ENCODE results near the gene GNL2.
A peak's percentile ranks its signal among the peaks of the same experiment; 100 is the strongest.
"Not testable (repeated sequence)": the region's sequence is repeated elsewhere in the genome, so short reads cannot be mapped to it uniquely, and the experiment has no call there.

GNL2 gene

GRCh38 chr1:37559080-37559479, 36.7 kb downstream of the GNL2 start:
- DNase-seq, result no peak

- DNase-seq, result no peak
Measured at GRCh38 chr1:37558411-37558810, 37.3 kb downstream of the GNL2 start.

GRCh38 chr1:37557402-37557801, 38.3 kb downstream of the GNL2 start:
- DNase-seq, result no peak

DNA sequence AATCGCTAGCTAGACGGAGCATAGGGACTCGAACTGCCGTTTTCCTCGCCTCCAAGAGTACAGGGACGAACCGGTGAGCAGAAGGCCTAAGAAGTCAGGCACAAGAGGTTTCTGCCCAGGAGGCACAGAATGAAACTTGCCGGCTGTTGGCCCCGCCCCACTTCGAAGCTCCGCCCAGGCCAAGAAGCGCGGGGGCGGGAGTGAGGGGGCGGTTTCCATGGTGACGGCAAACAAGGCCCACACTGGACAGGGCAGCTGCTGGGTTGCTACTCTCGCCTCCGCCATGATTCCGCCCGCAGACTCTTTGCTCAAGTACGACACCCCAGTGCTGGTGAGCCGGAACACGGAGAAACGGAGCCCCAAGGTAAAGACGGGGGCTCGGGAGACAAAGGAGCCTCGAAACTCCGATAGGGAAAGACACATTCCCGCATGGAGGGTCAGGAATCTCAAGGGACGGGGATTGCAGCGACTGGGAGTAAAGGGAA, 39.0 kb downstream of the GNL2 start, which contains the start of gene DNALI1:
Gene DNALI1 (plus strand): TSS at position 229 of the 485 bp plus-strand sequence. CDS start 55 bp downstream, at position 284.
- DNase-seq, result peak; percentile 94

- DNase-seq, result peak; percentile 94 to 97
Measured at GRCh38 chr1:37553927-37554808, 41.6 kb downstream of the GNL2 start, which contains the start of gene SNIP1. Gene SNIP1 (minus strand): TSS chr1:37554293. CDS start chr1:37554229, 64 bp downstream.

- no peak for DNase-seq
Measured at GRCh38 chr1:37553598-37553926, 42.2 kb downstream of the GNL2 start.

- no peak for DNase-seq
Measured at GRCh38 chr1:37549341-37549740, 46.4 kb downstream of the GNL2 start.

DNA sequence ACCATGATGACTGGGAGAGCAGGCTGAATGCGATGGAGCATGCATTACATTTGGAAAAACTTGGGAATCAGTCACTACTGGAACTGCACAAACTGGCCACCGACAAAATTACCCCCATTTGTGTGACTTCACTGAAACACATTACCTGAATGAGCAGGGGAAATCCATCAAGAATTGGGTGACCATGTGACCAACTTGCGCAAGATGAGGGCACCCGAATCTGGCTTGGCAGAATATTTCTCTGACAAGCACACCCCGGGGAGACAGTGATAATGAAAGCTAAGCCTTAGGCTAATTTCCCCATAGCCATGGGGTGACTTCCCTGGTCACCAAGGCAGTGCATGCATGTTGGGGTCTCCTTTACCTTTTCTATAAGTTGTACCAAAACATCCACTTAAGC, 50.7 kb downstream of the GNL2 start:
- no peak for DNase-seq

GRCh38 chr1:37544530-37544929, 51.2 kb downstream of the GNL2 start:
- DNase-seq, result no peak

DNA sequence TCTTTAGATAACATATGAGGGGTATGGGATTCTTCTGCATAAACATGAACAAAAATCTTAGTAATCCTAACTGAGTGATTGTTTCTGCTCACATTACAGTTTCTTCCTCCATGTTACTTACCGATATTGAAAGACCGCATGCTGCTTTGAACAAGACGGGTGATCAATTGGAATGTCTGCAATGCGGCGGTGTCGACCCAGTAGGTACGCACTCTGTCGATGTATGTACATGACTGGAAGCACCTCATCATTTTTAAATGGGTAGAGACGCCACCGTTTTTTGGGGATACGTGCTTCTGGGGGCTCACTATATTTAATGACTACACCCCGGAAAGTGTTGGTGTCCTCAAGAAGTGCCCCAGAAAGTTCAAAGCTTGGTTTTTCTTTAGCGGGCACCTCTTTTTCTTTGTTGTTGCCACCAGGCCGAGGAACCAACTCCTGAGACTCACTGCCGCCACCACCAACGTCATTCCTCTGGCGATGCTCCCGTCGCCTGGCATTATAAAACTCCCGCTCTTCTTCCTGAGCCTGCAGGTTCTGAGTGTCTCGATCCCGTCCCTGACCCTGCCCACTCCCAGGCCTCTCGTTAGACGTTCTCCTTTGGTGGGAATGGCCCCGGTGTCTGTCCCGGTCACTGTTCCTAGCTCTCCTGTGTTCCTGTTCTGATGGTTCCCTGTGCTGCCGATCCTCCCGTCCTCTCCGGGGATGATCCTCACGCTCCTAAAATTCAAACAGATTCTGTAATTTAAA, 55.5 kb downstream of the GNL2 start:
- DNase-seq, result no peak

GRCh38 chr1:37539154-37539553, 56.6 kb downstream of the GNL2 start:
- DNase-seq, result not testable (repeated sequence)

- no peak for DNase-seq
Measured at GRCh38 chr1:37537378-37537777, 58.4 kb downstream of the GNL2 start.

DNA sequence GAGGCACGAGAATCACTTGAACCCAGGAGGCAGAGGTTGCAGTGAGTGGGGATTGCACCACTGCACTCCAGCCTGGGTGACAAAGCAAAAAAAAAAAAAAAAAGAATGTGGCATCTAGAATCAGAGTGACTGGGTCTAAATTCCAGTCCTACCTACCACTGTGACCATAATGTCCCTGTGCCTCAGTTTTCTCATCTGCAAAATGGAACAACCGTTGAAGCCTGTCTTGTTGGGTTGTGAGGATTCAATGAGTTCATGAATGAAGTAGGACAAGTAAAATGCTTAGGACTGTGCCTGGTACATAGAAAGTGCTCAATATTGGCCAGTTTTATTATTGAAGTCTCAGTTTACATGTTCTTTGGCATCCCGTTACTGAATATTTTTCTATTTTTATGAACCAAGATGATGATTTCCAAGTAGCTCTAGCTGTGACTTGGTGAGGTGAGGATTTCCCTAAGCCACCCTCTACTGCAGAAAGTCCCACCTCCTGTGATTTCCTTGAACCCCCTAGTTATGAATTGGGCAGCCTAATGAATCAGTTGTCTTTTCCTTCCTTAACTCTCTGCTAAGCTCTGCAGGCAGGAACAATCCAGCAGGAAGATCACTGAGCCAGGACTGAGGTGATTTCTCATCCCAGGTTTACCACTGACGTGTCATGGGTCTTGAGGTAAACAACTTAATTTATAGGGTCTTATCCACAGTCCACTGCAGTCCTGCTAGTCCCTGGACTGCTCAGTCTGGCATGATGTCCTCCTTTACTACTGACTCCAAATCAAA, 62.2 kb downstream of the GNL2 start:
- DNase-seq, result no peak

DNA sequence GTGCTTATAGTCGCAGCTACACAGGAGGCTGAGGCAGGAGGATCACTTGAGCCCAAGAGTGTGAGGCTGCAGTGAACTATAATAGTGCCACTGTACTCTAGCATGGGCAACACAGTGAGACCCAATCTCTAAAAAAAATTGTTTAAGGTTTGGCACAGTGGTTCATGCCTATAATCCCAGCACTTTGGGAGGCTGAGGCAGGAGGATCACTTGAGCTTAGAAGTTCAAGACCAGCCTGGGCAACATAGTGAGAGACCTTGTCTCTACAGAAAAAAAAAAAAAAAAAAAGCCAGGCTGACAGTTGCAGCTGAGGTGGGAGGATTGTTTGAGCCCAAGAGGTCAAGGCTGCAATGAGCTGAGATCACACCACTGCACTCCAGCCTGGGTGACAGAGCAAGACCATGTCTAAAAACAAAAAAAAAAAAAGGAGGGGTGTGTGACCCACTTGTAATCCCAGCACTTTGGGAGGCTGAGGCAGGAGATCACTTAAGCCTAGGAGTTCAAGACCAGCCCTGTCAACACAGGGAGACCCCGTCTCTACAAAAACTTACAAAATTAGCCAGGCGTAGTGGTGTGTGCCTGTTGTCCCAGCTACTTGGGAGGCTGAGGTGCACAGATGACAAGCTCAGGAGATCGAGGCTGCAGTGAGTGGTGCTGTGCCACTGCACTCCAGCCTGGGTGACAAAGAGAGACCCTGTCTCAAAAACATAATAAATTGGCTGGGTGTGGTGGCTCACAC, 63.1 kb downstream of the GNL2 start:
- DNase-seq, result not testable (repeated sequence)

DNA sequence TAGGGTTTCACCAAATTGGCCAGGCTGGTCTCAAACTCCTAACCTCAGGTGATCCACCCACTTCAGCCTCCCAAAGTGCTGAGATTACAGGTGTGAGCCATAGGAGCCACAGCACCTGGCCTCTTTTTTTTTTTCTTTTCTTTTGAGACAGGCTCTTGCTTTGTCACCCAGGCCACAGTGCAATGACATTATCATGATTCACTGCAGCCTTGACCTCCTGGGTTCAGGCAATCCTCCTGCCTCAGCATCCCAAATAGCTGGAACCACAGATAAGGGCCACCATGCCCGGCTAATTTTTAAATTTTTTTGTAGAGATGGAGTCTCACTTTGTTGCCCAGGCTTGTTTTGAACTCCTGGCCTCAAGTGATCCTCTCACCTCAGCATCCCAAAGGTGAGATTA, 65.8 kb downstream of the GNL2 start:
- not testable (repeated sequence) for DNase-seq

DNA sequence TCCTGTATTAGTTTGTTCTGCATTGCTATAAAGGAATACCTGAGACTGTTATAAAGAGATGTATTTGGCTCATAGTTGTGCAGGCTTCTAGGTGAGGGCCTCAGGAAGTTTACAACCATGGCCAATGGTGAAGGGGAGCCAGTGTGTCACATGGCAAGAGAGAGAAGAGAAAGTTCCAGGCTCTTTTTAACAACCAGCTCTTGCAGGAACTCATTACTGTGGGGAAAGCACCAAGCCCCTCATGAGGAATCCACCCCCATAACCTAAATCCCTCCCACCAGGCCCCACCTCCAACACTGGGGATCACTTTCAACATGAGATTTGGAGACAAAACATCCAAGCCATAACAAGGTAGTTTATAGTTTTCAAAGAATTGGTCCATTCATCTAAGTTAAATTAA, 76.1 kb downstream of the GNL2 start:
- no peak for DNase-seq

DNA sequence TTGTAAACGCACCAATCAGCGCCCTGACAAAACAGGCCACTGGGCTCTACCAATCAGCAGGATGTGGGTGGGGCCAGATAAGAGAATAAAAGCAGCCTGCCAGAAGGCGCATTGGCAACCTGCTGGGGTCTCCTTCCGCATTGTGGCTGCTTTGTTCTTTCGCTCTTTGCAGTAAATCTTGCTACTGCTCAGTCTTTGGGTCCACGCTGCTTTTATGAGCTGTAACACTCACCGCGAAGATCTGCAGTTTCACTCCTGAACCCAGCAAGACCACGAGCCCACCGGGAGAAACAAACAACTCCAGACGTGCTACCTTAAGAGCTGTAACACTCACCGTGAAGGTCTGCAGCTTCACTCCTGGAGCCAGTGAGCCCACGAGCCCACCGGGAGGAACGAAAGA, 76.8 kb downstream of the GNL2 start:
- not testable (repeated sequence) for DNase-seq

DNA sequence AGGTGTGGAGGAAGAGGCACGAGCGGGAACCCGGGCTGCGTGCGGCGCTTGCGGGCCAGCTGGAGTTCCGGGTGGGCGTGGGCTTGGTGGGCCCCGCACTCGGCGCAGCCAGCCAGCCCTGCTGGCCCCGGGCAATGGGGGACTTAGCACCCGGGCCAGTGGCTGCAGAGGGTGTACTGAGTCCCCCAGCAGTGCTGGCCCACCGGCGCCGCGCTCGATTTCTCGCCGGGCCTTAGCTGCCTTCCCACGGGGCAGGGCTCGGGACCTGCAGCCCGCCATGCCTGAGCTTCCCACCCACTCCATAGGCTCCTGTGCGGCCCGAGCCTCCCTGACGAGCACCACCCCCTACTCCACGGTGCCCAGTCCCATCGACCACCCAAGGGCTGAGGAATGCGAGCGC, 77.5 kb downstream of the GNL2 start:
- DNase-seq, result not testable (repeated sequence)

DNA sequence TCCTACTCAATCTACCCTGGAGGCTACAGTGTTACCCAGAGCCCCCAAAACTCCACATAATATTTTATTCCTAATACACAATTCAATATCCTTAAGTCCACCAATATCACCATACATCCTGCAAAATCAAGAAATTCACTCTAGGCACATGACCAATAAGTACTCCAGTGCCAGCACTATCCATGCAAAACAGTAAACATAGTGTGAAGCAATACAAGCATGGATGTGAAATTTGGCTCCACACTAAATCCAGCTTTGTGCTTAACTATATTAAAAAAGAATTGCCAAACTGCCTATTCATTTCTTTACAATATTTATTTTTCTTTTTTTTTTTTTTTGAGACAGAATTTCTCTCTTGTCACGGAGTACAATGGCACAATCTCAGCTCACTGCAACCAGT, 78.2 kb downstream of the GNL2 start:
- DNase-seq, result no peak
